ENCODE data around the gene RCBTB1.

The RCBTB1 gene

DNA sequence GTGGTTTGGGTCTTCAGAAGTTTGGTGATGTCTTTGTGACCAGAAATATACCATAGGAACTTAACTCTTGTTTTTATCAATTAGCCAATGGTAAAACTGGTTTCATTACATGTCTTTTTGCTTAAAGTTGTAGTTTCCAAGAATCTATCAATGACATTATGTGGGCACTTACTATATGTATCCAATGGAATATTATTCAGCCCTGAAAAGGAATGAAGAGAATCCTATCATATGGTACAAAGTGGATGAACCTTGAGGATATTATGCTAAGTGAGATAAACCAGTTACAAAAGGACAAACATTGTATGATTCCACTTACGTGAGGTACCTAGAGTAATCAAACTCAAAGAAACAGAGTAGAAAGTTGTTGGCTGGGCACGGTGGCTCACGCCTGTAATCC, 26.4 kb downstream of the RCBTB1 start:
- DNase-seq, result no peak
- no peak for ATAC-seq

DNA sequence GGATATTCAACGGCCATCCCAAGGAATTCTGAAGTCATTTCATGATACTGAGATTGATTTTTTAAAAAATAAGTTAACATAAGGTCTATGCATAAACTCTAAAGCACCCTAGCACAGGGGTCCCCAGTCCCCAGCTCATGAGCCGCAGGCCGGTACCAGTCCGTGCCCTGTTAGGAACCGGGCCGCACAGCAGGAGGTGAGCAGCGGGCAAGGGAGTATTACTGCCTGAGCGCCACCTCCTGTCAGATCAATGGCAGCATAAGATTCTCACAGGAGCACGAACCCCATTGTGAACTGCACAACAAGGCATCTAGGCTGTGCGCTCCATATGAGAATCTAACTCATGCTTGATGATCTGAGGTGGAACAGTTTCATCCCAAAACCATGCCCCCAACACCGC, 31.0 kb downstream of the RCBTB1 start:
- DNase-seq (no peak), ATAC-seq (no peak)

DNA sequence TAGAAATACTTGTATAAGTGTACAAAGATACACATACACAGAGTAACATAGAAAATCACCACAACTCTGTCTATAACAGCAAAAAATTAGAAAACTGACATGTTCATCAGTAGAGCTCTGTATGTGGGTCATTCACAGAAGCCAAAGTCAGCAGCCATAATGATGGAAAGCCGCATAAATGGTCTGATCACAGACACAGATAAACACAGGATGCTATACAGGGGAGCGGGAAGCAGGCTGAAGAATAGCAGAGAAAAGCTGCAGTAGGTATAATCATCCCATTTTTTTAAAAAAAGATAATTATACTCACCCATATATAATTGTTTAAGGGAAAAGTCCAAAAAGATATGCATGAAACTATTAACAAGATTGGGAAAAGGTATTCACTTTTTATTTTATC, 31.5 kb downstream of the RCBTB1 start:
- no peak for ATAC-seq
- no peak for DNase-seq

DNA sequence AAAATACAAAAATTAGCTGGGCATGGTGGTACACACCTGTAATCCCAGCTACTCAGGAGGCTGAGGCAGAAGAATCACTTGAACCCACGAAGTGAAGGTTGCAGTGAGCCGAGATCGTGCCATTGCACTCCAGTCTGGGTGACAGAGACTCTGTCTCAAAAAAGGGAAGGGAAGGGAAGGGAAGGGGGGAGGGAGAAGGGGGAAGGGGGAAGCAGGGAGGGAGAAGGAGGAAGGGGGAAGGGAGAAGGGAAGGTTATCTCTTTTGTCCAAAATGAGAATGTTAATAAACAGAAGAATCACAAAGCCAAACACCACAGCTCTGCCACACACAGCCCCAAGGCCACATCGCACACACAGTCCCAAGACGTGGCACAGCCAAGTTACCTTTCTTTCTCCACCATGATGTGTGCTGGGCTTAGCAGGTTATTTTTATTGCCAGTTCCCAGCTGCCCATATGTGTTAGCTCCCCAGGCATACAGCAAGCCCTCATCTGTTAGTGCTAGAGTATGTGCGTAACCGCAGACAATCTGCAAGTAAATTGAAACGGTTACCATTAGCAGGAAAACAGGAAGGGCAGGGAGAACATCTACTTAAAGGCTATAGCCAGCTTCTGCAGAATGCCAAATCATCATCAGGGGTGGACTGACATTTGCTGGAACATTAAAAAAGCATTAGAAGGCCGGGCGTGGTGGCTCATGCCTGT, 34.3 kb downstream of the RCBTB1 start:
- no peak for ATAC-seq
- DNase-seq, result no peak

DNA sequence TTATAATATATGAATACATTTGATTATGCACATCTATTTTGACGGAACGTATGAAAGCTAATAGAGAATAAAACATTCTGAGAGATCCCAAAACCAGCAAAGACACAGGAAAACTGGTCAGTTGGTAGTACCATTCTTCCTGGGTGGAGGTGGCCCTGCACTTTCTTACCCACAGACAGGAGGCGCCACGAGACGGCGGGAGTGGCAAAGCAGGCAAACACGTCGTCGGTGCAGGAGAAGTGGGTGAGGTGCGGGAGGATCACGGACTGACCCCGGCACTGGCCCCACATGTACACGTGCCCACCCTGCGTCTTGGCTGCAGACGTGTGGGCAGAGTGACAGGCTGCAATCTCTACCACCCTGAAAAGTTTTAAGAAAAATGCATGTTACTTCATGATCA, 36.1 kb downstream of the RCBTB1 start:
- no peak for ATAC-seq
- DNase-seq, result no peak

DNA sequence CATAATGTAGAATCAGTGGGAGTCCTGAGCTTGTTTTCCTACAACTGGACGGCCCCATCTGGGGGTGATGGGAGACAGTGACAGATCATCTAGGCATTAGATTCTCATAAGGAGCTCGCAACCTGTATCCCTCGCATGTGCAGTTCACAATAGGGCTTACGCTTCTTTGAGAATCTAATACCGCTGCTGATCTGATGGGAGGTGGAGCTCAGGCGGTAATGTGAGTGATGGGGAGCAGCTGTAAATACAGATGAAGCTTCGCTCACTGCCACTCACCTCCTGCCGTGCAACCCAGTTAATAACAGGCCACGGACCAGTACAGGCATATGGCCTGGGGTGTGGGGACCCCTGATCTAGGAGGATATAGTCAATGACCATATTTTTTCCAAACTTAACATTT, 38.8 kb downstream of the RCBTB1 start:
- ATAC-seq (no peak), DNase-seq (no peak)

DNA sequence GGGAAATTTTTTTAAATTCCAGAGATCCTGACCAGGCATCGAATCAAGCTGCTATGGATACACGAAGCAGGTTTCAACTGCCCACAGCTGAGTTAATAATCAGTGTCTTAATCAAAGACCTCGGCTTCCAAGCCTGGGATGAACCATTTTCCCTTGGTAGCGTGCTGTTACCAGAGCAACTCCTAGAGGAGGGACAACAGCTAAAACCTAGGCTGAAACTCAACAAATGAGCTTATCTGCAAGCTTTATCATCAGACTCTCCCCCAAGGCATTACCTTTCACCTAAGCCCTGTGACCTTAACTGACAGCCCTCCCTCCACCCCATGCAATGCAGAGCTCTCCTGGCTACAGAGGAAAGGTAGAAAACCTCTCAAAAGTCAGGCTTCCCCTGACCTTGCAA, 39.7 kb downstream of the RCBTB1 start:
- ATAC-seq (no peak), DNase-seq (no peak)

DNA sequence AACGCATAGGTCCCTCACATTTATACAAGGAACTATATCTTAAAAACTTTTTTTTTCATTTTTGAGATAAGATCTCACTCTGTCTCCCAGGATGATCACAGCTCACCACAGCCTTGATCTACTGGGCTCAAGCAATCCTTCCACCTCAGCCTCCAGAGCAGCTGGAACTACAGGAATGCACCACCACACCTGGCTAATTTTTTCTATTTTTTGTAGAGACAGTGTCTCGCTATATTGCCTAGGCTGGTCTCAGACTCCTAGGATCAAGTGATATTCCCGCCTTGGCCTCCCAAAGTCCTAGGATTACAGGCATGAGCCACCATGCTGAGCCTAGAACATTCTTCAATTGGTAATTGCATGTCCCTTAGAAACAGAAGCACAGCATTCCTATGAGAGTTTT, 41.7 kb downstream of the RCBTB1 start:
- DNase-seq, result no peak
- ATAC-seq, result no peak

DNA sequence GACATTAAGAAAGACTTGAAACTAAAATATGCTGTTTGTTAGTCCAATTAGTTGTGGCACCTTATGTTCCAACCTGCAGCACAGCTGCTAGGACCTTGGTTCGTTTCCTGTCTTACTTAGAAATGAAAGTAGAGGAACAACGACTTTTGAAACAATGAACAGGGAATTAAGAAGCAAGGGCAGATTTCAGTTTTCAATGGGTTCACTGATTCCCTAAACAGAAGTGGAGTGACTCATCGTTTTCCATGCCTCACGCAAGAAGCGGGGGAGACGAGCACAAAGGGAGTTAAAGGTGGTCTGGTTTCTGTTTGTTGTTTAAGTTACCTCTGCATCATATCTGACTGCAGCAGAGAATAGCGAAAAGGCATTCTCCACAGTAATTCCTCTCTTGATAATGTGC, 44.8 kb downstream of the RCBTB1 start:
- no peak for DNase-seq
- ATAC-seq, result no peak

DNA sequence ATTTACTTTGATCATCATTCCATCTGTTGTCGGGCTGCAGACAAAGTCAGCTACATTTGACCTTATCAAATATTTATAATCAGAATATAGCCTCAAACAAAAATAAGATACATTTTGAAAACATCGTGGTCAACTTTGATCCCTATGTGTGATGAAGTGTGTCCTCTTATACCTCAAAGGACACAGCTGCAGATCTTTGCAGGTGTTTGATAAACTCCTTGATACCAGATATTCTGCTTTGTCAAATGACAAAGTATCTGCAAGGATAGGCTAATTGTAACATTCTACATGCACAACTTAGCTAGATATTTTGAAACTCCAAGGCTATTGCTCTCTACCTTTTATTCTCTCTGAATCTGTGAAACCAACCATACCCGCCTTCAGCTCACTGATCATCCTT, 45.6 kb downstream of the RCBTB1 start:
- no peak for DNase-seq
- no peak for ATAC-seq

DNA sequence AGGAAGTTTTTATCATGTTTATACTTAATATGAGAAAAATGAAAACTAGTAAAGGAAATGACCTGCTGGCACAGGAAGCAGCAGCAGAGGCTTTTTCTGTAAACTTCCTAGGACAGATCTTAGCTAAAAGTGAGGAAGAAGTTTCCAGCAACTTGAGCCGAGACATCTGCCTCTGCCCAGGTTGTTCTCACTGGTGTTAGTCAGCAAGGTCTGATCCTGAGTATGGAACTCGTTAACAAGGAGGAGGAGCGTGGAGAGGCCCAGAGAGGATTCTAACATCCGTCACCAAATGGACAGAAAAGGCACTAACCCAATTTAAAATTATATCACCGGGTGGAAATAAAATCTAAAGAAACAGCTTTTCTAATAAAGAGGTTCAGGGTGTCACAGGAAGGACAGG, 46.0 kb downstream of the RCBTB1 start:
- ATAC-seq, result no peak
- no peak for DNase-seq

DNA sequence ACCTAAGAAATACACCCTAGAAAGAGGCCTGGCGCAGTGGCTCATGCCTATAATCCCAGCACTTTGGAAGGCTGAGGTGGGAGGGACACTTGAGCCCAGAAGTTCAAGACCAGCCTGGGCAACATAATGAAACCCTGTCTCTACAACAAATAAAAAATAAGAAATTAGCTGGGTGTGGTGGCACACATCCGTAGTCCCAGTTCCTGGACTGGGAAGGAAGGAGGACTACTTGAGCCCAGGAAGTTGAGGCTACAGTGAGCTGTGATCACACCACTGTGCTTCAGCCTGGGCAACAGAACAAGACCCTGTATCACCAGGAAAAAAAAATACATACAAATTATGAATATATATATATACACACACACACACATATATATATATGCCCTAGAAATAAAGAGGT, 47.0 kb downstream of the RCBTB1 start:
- no peak for DNase-seq
- no peak for ATAC-seq

DNA sequence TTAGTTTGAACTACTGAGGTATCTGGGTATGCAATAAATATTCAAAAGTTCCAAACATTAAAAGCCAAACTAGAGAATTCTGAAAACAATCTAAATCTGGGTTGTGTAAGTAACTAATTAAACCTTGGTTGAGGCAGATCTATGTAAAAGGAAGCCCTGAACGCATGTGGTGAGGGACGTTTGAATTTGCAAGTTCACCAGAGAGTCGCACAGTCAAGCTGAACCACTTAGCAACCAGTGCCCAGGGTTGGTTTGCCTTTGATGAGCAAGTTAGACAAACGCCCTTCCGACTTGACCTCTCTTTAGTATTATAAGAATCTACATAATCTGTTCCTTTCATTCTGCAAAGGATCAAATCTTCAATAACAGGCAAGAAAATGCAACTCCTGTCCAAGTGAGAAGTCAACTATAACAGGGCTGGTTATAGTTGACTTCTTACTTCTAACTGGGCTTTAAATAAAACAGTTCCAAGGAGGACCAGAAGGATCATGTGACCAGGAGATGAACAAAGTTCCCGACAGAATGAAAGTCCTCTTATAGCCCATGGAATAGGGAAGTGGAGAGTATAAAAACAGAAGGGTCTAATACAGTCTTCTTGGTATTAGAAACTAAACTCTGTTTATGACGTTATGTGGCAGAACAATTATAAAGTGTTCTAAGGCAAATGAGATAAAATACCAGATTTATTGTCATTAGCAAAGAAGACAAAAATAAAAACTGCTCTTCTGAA, 49.0 kb downstream of the RCBTB1 start:
- ATAC-seq, result no peak

DNA sequence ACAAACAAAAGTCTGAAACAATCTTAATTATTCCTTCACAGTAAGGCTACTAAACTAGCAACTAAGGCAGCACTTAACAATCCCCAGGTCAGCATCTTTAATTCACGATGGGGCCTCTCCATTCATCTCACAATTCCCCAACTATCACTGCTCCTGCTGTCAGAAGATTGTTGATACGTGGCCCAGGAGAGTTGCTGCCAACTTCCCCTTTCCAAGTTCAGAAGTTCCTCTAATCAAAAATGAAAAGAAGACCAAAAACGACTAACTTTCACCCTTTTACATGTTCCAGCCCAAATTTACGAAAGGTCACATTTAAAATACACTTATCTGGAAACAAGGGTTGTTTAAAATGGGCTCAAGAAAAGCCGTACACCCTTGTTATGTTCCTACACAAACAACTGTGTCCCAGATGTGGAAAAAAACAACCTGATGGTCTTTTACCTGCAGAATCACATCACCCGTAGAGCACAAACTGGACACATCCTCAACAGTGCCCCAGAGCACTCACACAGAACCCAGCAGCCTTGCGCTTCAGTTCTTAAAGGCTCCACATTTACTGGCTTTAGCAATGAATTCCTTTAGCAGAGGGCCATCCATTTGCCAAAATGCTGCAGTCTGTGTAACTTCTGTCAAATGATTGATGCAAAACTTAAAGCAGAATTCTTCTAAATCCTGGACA, 51.6 kb downstream of the RCBTB1 start:
- DNase-seq, result no peak
- ATAC-seq, result no peak

More for the DNA sequence above, 49.0 kb downstream of the RCBTB1 start:
- no peak for DNase-seq

DNA sequence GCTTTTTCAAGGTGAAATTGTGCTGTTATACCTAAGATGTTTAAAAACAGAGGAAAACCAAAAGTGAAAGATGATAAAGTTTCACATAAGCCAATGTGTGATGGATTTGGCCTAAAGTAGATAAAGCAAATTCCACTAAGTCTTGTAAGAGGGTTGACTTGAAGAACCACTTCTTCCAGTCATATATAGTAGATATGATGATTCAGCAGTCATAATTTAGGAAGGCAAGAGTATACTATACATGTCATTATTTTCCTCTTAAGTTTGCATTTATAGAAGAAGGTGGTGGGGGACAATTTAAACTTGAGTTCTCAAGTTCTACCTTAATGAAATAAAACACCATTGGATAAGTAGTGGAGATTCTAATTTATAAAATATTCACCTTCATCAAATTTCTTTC, 52.3 kb downstream of the RCBTB1 start:
- ATAC-seq (no peak), DNase-seq (no peak)

DNA sequence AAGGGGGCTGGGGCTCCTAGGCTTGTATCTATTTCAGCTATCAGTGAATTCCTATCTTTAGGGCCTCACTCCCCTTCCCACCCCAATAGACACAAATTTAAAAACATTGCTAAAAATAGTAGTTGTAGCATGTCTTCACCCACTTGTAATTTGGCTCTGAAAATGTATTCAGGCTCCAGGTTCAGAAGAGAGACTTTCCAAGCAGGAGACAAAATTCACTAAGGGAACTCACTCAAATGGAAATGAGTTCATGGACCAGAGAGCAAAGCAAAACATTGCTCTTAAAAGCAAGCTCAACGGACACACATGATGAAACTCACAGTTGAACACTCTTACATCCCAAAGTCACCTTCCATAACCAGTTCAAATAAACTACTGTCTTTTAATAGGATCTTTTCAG, 52.8 kb downstream of the RCBTB1 start:
- DNase-seq (no peak), ATAC-seq (no peak)

DNA sequence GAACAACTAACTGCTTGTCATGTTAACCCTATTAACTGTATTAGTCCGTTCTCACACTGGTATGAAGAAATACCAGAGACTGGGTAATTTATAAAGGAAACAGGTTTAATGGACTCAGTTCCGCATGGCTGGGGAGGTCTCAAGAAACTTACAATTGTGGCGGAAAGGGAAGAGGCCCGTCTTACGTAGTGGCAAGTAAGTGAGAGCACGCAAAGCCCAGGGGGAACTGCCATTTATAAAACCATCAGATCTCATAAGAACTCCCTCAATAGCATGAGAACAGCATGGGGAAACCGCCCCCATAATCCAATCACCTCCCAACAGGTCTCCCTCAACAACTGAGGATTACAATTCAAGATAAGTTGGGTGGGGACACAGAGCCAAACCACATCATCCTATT, 54.9 kb downstream of the RCBTB1 start:
- DNase-seq (no peak), ATAC-seq (no peak)

DNA sequence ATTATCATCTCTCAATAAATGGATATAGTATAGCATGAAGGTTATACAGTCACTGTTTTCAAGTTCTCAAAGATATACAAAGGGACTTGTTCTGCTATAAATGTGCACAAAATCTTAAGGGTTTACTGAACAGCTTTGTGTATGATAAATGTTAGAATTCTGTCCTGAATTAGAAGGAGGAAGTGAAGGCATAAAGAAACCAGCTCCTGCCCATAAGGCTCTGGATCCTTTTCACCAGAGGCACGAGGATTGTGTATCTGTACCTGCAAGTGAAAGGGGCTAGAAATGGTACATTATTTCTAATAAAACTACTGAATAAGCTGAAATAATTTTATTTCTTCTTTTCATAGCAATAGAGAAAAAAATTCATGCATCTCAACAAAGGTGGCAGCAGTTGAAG, 57.2 kb downstream of the RCBTB1 start:
- DNase-seq (no peak), ATAC-seq (no peak)

DNA sequence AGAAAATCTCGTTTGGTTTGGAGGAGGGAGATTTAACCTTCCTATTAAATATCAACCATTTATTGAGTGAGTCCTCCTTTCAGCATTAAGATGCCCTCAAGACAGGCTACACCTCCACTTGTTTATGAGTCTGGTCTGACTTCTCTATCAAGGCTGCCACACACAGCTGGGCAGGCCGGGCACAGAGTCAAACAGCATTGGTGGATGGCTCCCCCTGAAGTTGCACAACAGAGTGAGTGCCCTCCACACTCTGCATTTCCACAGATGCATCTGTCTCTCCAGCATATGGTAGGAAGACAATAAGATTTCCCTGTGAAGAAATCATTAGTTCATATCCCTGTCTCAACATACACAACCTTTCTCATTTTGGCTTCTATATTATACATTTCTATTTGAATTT, 58.2 kb downstream of the RCBTB1 start:
- no peak for DNase-seq
- ATAC-seq, result no peak

DNA sequence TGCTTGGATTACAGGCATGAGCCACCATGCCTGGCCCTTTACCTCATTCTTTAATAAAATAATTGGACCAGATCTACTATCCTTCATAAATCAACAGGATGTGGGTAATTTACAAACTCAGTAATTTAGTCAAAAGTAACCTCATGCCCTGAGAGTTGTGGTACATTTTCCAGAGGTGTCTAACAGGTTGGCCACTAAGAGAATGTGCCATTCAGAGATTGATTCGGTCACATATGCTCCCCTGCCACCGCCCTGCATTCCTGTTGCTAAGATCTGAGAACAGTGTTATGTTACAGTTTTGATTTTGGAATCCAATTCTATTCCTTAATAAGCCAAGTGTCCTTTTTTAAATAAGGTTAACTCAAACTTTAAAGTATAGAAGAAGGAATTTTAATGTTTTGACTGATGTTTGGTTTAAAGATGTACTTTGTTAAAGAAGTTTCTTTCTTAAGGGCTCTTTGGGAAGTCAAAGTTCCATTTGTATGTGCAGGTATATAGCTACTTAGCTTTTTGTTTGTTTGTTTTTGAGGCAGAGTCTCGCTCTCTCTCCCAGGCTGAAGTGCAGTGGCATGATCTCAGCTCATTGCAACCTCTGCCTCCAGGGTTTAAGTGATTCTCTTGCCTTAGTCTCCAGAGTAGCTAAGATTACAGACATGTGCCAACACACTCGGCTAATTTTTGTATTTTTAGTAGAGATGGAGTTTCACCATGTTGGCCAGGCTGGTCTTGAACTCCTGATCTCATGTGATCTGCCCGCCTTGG, 60.4 kb downstream of the RCBTB1 start:
- DNase-seq (no peak), ATAC-seq (no peak)

DNA sequence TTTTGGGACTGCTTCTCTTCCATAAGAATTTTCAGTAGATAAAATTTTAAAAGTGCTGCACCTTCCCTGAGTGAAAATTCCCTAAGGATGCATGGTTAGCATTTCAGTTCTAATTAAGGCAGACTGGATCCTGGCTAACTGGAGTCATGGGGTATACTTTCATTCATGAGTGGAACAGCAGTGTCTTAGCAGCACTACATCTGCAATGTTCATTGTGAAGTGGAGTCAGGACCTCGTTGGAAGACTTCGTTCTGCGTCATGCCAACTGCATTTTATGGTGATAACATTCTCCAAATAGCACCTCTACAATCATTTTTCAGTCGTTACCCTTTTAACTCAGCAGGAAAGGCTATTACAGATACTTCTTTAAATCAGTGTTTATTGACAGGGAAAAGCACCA, 64.1 kb downstream of the RCBTB1 start:
- ATAC-seq (no peak), DNase-seq (no peak)

DNA sequence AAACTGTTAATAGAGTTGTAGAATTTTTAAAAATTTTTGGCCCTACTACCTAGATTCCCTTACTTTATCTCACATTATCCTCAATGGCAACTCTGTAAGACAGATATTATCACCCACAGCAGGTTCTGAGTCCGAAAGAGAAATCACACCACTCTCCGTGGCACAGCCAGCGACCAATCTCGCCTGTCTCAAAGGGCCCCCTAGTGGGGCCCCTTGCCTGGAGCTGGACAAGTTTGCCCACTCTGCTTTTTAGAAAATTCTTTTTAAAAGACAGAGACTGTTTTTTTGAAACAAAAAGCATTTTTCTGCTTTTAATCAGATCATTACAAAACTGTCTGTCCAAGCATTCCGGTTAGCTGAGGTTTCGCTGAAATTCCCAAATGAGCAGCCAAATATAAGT, 67.9 kb downstream of the RCBTB1 start:
- DNase-seq, result no peak
- ATAC-seq, result no peak

DNA sequence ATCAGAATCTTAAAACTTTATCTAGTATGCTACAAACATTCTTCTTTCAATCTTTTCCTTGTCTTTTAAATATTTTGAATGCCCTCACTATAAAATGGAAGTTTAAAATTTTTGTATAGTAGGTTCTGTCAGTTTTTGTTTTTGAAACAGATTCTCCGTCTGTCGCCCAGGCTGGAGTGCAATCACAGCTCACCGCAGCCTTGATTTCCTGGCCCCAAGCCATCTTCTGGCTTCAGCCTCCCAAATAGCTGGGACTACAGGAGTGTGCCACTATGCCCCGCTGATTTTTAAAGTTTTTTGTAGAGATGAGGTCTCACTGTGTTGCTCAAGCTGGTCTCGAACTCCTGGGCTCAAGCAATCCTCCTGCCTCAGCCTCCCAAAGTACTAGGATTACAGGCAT, 68.9 kb downstream of the RCBTB1 start:
- DNase-seq (no peak), ATAC-seq (no peak)

Measured in stimulated activated naive CD8-positive, alpha-beta T cell treated with anti-CD3 and anti-CD28 coated beads, Interleukin-15, Interleukin-2, amounts not matched to agents 100 U/mL and 50 U/mL, for 24 hours (primary cell).